Measurements from ENCODE around the gene CYTH1.
A peak's percentile ranks its signal among the peaks of the same experiment; 100 is the strongest.

The CYTH1 gene

GRCh38 chr17:78731904-78732303 is 50.2 kb downstream of the CYTH1 start (continued):
- TF ChIP-seq ZNF488 (tag by site-specific recombination; IDR thresholded peaks at IDR 0.05), result no peak
- no peak for TF ChIP-seq ZNF629 (tag by site-specific recombination; IDR thresholded peaks at IDR 0.05)
- TF ChIP-seq ZNF16 (tag by site-specific recombination; IDR thresholded peaks at IDR 0.05; ENCODE audit: low read depth), result no peak
- TF ChIP-seq SCRT1 (tag by site-specific recombination; IDR thresholded peaks at IDR 0.05; ENCODE audit: borderline replicate concordance), result peak; percentile 81; the same call in 1 of the 2 replicates

GRCh38 chr17:78729641-78730040 is 52.4 kb downstream of the CYTH1 start:
- H3K27ac ChIP-seq (ENCODE audit: extremely low read depth, low read depth, low read length), result no peak overlapping the region
- peaks cover 8% of the 10 kb centered on the region for H3K4me1 ChIP-seq (ENCODE audit: control insufficient read depth, insufficient read depth, low read length)
- TF ChIP-seq PRDM10 (tag by site-specific recombination; IDR thresholded peaks at IDR 0.05) (peak; percentile 74), SP7 (tag by site-specific recombination; IDR thresholded peaks at IDR 0.05) (no peak), PRDM4 (tag by site-specific recombination; IDR thresholded peaks at IDR 0.05) (peak; percentile 98)
- no peaks in the 10 kb centered on the region for H3K9me3 ChIP-seq (ENCODE audit: control insufficient read depth, insufficient read depth, low read depth, low read length)
- H3K36me3 ChIP-seq (ENCODE audit: control insufficient read depth in 2 of 2, insufficient read depth in 1 of 2, low read length in 2 of 2), result no peaks in the 10 kb centered on the region
- no peak overlapping the region for H3K4me3 ChIP-seq (ENCODE audit: low read depth, low read length)
- ChIA-PET CTCF (interaction anchor here (1.1 kb wide), 1 partner anchor 21 kb away, joined by 8 read pairs; no protein-coding TSS in a partner anchor), POLR2A (no interaction called here)

GRCh38 chr17:78728495-78728894 is 53.6 kb downstream of the CYTH1 start:
- Histone ChIP-seq H3K36me3 (ENCODE audit: control insufficient read depth in 2 of 2, insufficient read depth in 1 of 2, low read length in 2 of 2) (no peaks in the 10 kb centered on the region), H3K4me3 (ENCODE audit: low read depth, low read length) (no peak overlapping the region), H3K27ac (ENCODE audit: extremely low read depth, low read depth, low read length) (no peak overlapping the region), H3K4me1 (ENCODE audit: control insufficient read depth, insufficient read depth, low read length) (peaks cover 17% of the 10 kb centered on the region), H3K9me3 (ENCODE audit: control insufficient read depth, insufficient read depth, low read depth, low read length) (no peaks in the 10 kb centered on the region)
- ChIA-PET CTCF (interaction anchor here (0.7 to 1.1 kb wide), 3 partner anchors 12 to 21 kb away, joined by 3 to 8 read pairs (median 3); no protein-coding TSS in a partner anchor), POLR2A (no interaction called here)
- TF ChIP-seq PRDM6 (tag by site-specific recombination; IDR thresholded peaks at IDR 0.05), result no peak
- no peak for TF ChIP-seq ZNF473 (tag by site-specific recombination; IDR thresholded peaks at IDR 0.05)
- TF ChIP-seq ZBTB10 (tag by site-specific recombination; IDR thresholded peaks at IDR 0.05), result no peak
- no peak for TF ChIP-seq ZBTB44 (tag by site-specific recombination; IDR thresholded peaks at IDR 0.05)
- TF ChIP-seq ZNF548 (tag by site-specific recombination; IDR thresholded peaks at IDR 0.05), result no peak
- TF ChIP-seq ZNF292 (tag by site-specific recombination; IDR thresholded peaks at IDR 0.05; ENCODE audit: borderline replicate concordance, low read depth), result no peak
- no peak for TF ChIP-seq ZNF558 (tag by site-specific recombination; IDR thresholded peaks at IDR 0.05)
- TF ChIP-seq ZNF341 (tag by site-specific recombination; IDR thresholded peaks at IDR 0.05; ENCODE audit: low read depth), result no peak
- TF ChIP-seq ZNF266 (tag by site-specific recombination; IDR thresholded peaks at IDR 0.05; ENCODE audit: low read depth), result no peak
- no peak for TF ChIP-seq ZBTB17 (tag by site-specific recombination; IDR thresholded peaks at IDR 0.05)
- no peak for TF ChIP-seq ZSCAN16 (tag by site-specific recombination; IDR thresholded peaks at IDR 0.05)
- TF ChIP-seq ZNF510 (tag by site-specific recombination; IDR thresholded peaks at IDR 0.05; ENCODE audit: insufficient replicate concordance), result no peak
- TF ChIP-seq SETDB1 (IDR thresholded peaks at IDR 0.05; ENCODE audit: insufficient read length, low read length), result no peak

All from HEK293 (cell line).